Fibroblast of pulmonary artery (primary cell): ENCODE results near the gene FHIT.

Experiments
- DNase-seq: peaks from one replicate; pipeline ENCODE4 v3.0.0-alpha.2; 2010; ENCODE audit warnings: low read depth
- H3K4me3 ChIP-seq: replicated peaks from 2 replicates; pipeline ENCODE4 v1.5.1; 2011; ENCODE audit warnings: low read depth, mild to moderate bottlenecking, control low read depth, low read length, moderate library complexity
- TF ChIP-seq, protein P1 (sequence below): IDR thresholded peaks from 2 replicates; pipeline ENCODE4 v1.5.1; 2011; ENCODE audit warnings: mild to moderate bottlenecking, control low read depth, low read length, inconsistent platforms; ENCODE audit errors: missing control alignments

FHIT gene

DNA sequence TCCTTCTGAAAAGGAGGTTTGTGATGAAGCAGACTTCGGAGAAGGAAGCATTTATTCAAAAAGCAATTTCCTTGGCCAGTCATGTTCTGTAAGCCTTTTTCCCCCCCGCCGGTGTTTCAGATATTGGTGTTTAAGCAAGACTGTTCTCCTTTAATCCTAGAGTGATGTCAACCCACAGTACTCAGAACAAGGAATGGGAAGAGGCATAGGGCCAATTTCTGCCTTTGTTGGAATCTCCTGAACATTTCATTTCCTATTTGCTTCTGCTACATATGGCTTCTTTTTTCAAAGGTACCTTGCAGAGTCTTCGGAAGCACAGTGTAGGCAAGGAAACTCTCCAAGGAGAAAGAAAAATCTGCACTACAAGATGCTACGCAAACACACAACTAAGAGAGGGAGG is 1488.3 kb downstream of the FHIT start:
- TF ChIP-seq, protein P1, sequence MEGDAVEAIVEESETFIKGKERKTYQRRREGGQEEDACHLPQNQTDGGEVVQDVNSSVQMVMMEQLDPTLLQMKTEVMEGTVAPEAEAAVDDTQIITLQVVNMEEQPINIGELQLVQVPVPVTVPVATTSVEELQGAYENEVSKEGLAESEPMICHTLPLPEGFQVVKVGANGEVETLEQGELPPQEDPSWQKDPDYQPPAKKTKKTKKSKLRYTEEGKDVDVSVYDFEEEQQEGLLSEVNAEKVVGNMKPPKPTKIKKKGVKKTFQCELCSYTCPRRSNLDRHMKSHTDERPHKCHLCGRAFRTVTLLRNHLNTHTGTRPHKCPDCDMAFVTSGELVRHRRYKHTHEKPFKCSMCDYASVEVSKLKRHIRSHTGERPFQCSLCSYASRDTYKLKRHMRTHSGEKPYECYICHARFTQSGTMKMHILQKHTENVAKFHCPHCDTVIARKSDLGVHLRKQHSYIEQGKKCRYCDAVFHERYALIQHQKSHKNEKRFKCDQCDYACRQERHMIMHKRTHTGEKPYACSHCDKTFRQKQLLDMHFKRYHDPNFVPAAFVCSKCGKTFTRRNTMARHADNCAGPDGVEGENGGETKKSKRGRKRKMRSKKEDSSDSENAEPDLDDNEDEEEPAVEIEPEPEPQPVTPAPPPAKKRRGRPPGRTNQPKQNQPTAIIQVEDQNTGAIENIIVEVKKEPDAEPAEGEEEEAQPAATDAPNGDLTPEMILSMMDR, result no peak
- DNase-seq, result no peak
- no peak overlapping the region for H3K4me3 ChIP-seq

DNA sequence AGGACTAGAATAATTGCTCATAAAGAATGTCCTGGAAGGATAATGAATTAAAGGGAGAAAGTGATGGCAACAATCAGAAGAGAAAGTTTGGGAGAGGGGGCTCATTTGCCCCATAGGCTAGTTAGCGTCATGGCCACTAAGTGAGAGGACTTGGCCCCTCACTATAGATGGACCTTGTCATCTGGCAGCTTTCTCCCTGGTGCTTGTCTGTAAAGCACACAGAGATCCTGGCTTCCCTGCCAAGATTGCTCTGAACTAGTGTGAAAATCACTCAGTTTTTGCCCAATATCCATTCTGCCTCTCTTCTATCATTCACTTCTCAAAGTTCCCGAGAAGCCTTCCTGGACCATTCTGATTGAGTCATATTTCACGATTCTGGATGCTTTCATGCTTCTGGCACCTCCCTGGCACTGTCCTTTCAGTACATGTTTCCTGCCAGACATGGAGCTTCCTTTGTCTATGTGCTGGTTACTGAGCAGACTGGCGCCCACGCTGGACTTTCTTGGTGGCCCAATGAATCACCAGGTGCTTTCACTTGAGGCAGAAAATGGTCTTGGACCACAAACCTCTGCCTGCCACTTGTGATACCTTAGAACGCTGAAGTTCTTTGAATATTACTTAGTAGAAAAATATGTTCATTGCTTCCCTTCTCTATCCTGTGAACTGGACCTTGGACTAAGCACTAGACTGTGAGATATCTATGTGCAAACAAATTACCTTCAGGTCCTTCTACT is 1491.8 kb downstream of the FHIT start:
- H3K4me3 ChIP-seq, result no peak overlapping the region
- no peak for DNase-seq
- TF ChIP-seq, protein P1, result no peak

DNA sequence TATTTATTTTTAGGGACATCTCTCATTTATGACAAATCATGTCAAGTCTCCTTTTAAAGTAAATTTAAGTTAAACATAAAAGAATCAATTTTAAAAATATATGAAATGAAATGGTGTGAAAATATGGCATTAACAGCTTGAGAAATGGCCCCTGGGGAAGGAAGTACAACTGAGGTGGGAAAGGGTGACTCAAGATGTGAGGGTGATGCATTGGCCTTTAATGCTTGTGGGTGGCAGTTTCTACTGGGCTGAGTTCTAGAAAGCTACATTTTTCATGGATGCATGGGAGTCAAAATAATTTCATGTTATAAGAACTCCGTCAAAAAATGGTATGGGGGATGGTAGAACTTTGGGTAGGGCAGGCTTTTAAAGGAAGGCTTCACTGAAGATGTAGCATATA is 1492.6 kb downstream of the FHIT start:
- H3K4me3 ChIP-seq, result no peak overlapping the region
- no peak for DNase-seq
- TF ChIP-seq, protein P1, result no peak

DNA sequence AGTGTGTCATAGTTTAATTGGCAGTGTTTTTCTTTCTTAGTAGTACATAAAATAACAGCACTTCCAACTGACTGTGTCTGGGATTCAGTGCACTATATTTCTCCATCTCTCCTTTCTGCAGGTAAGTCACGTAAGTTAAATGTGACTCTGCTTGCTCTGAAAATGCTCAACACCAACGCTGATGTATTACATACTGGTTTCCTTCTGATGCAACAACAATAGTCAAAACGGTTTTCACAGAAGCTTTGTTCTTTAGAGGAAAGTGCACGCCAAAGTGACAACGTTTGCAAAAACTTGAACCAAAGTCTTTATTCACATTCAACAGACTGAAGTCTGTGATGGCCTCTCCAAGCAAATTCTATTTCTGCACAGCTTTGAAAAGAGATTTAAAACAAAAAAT is 1494.3 kb downstream of the FHIT start:
- DNase-seq, result no peak
- TF ChIP-seq, protein P1, result no peak
- H3K4me3 ChIP-seq, result no peak overlapping the region

DNA sequence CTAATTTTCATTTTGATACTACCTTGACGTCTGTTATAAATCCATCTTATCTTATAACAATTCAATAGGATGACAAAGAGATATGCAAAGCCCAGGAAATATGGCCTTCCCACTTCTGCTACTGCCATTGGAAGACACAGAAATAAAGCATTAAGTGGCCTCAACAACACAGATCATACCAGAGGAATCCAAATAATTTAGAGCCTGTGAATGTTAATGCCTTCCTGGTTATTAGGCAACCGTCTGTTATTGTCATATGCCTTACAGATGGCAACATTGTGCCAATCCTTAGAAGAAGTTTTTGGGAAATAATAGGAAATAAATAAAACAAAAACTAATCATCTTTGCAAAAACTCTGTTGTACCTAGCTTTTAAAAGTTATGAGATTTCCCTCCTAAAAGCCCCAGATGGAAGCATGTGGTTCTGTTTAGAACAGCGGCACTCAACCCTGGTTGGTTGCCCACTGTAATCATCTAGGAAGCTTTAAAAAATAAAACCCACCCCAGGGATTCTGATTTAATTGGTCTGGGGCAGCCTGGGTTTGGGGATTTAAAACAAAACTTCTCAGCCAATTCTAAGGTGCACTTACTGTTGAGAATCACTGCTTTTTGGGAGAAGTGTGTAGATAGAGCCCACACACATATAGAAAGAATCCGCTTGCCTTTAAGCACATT is 1496.7 kb downstream of the FHIT start:
- no peak for DNase-seq
- TF ChIP-seq, protein P1, result no peak
- no peak overlapping the region for H3K4me3 ChIP-seq

DNA sequence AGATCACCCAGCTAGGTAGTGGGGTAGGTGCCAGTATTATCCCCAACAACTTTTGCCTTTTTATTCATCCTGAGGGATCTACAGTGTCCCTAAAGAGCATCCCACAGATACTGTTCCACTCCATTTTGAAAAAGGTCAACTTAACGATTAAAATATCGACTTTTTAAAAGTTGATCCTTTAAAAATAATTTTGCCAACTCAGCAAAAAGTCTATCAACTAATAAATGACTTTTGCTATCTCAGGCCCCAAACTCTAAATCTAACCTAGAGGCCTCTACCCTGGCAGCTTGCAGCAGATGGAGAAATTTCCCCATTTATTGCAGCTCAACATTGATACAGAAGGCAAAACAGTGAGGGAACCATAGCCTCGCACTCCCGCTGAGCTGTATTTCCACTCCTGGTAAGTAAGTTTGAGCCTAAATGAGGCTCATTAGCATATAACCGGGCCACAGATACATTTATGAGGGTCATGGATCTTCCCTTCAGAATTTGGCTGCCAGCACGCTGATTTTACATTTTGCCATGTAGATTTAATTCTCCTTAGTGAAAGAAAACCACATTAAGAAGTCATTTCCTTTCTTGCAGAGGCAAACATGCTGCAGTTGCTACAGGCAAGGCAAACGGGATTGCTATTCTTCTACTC is 1497.3 kb downstream of the FHIT start:
- TF ChIP-seq, protein P1, result no peak
- H3K4me3 ChIP-seq, result no peak overlapping the region
- DNase-seq, result no peak

DNA sequence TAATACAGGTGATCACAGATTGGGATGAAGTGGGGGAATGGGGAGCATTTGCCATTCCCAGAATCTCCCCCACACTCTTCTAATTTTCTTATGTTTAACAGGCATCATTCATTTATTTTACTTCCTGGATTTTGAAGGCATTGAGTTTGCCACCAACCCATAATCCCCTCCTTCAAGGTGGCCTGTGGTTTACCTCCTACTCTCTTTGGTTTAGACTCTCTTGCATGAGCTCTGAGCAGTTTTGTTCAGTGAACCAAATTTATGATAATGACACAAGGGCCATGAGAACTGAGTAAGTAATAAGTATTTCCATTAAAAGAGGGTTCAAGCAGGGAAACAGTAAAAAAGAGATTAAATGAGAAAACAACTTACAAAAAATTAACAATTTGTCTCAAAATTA is 1498.3 kb downstream of the FHIT start:
- no peak for DNase-seq
- TF ChIP-seq, protein P1, result no peak
- H3K4me3 ChIP-seq, result no peak overlapping the region
